ENCODE results near the gene SH3RF3.

DNA sequence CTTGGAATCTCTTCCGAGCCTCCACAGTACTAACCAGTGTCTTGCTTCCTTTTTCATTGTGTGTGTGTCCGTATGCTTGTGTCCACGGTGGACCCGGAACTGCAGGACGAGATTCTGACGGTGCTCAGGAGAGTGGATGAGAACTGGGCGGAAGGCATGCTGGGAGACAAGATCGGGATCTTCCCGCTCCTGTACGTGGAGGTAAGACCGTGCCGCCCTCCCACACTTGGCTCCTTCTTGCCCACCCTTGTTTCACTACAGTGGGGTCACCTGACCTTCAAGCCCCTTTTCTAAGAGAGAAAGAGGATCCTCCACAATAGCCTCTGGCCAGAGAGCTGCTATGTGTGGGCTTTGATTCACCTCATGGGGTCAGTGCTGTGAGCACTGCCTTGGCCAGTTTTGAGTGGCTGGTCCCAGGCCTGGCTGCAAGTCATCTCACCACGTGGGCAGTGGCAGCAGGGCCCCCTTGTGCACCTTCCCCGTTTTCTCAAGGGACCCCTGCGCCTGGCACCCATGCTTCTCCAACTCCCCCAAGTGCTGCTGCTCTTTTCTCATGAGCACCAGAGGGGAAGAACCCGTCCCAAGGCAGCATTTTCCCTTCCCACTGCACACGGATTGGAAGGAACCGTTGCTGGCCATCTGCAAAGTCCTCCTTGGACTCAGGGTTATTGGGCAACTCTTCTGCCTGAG lies 242.6 kb downstream of the SH3RF3 start:
- TF ChIP-seq CTCF (IDR thresholded peaks at IDR 0.05; ENCODE audit: insufficient read depth, low read depth, low read length) = no peak
- TF ChIP-seq EZH2 (IDR thresholded peaks at IDR 0.05; ENCODE audit: insufficient read depth, low read length) = no peak
